ENCODE results near the gene NEURL1.

NEURL1 gene

GRCh38 chr10:103452506-103453230 is 40.8 kb upstream of the NEURL1 start:
- Histone ChIP-seq H3K23ac (ENCODE audit: low read length in 2 of 2) (peak overlapping the region in 1 of 2 experiments; percentile 56), H3K79me1 (replicated peaks; ENCODE audit: low read length, poor library complexity, severe bottlenecking) (peaks cover 7% of the 10 kb centered on the region), H3K9me3 (ENCODE audit: control insufficient read depth, low read length) (no peaks in the 10 kb centered on the region), H2BK12ac (ENCODE audit: low read length in 2 of 2) (peak overlapping the region in 1 of 2 experiments; percentile 50), H2AK5ac (ENCODE audit: low read length, severe bottlenecking) (no peak overlapping the region), H3K4ac (ENCODE audit: low read depth in 1 of 2, low read length in 2 of 2) (peak overlapping the region in 1 of 2 experiments; percentile 35), H2BK120ac (ENCODE audit: low read depth, low read length) (no peak overlapping the region), H3K27ac (ENCODE audit: low read length, poor library complexity, severe bottlenecking) (no peak overlapping the region), H3K9ac (ENCODE audit: low read length) (peak overlapping the region; percentile 95), H3K27me3 (ENCODE audit: control insufficient read depth in 1 of 2, insufficient read depth in 1 of 2, low read length in 2 of 2) (no peaks in the 10 kb centered on the region), H2BK5ac (ENCODE audit: low read depth, low read length, poor library complexity, severe bottlenecking) (no peak overlapping the region), H3K4me1 (ENCODE audit: control insufficient read depth, insufficient read depth, low read depth, low read length) (peaks cover 16% of the 10 kb centered on the region), H4K8ac (ENCODE audit: low read length) (peak overlapping the region; percentile 99), H2AFZ (ENCODE audit: low read depth, low read length) (peak overlapping the region; percentile 69), H3K4me2 (ENCODE audit: low read length, poor library complexity, severe bottlenecking) (peak overlapping the region; percentile 71), H3K4me3 (ENCODE audit: insufficient read depth in 1 of 2, low read depth in 1 of 2, low read length in 2 of 2) (peak overlapping the region; percentile 43 to 98), H3K36me3 (ENCODE audit: control insufficient read depth in 1 of 2, insufficient read depth in 2 of 2, low read depth in 1 of 2, low read length in 2 of 2) (peaks cover 15 to 23% of the 10 kb centered on the region in 2 experiments), H3K18ac (ENCODE audit: low read depth in 1 of 2, low read length in 2 of 2) (peak overlapping the region; percentile 67 to 85), H2BK15ac (ENCODE audit: low read depth, poor library complexity, severe bottlenecking) (peak overlapping the region; percentile 78), H4K91ac (ENCODE audit: low read length) (peak overlapping the region; percentile 94), H3K14ac (ENCODE audit: low read length in 2 of 2) (no peak overlapping the region)
- DNase-seq = no peak
- 25% methylated on average over 19 of the region's 27 CpGs for WGBS

- H3K79me1 ChIP-seq (replicated peaks; ENCODE audit: low read length, poor library complexity, severe bottlenecking) = peaks cover 7% of the 10 kb centered on the region
- peaks cover 13% of the 10 kb centered on the region for H3K4me1 ChIP-seq (ENCODE audit: control insufficient read depth, insufficient read depth, low read depth, low read length)
- H3K18ac ChIP-seq (ENCODE audit: low read depth in 1 of 2, low read length in 2 of 2) = no peak overlapping the region
- no peak for DNase-seq
- H2BK120ac ChIP-seq (ENCODE audit: low read depth, low read length) = no peak overlapping the region
- H3K9ac ChIP-seq (ENCODE audit: low read length) = no peak overlapping the region
- no peak overlapping the region for H2BK12ac ChIP-seq (ENCODE audit: low read length in 2 of 2)
- H4K91ac ChIP-seq (ENCODE audit: low read length) = no peak overlapping the region
- no peak overlapping the region for H2BK5ac ChIP-seq (ENCODE audit: low read depth, low read length, poor library complexity, severe bottlenecking)
- H2AK5ac ChIP-seq (ENCODE audit: low read length, severe bottlenecking) = no peak overlapping the region
- WGBS = 91% methylated on average over 4 of the region's 4 CpGs
- no peak overlapping the region for H3K4me3 ChIP-seq (ENCODE audit: insufficient read depth in 1 of 2, low read depth in 1 of 2, low read length in 2 of 2)
- H4K8ac ChIP-seq (ENCODE audit: low read length) = no peak overlapping the region
- no peak overlapping the region for H3K4ac ChIP-seq (ENCODE audit: low read depth in 1 of 2, low read length in 2 of 2)
- H3K4me2 ChIP-seq (ENCODE audit: low read length, poor library complexity, severe bottlenecking) = no peak overlapping the region
- H3K23ac ChIP-seq (ENCODE audit: low read length in 2 of 2) = no peak overlapping the region
- peaks cover 0 to 5% of the 10 kb centered on the region in 2 experiments for H3K27me3 ChIP-seq (ENCODE audit: control insufficient read depth in 1 of 2, insufficient read depth in 1 of 2, low read length in 2 of 2)
- H2AFZ ChIP-seq (ENCODE audit: low read depth, low read length) = no peak overlapping the region
- peaks cover 13 to 18% of the 10 kb centered on the region in 2 experiments for H3K36me3 ChIP-seq (ENCODE audit: control insufficient read depth in 1 of 2, insufficient read depth in 2 of 2, low read depth in 1 of 2, low read length in 2 of 2)
- H3K27ac ChIP-seq (ENCODE audit: low read length, poor library complexity, severe bottlenecking) = no peak overlapping the region
- no peaks in the 10 kb centered on the region for H3K9me3 ChIP-seq (ENCODE audit: control insufficient read depth, low read length)
- H3K14ac ChIP-seq (ENCODE audit: low read length in 2 of 2) = no peak overlapping the region
- H2BK15ac ChIP-seq (ENCODE audit: low read depth, poor library complexity, severe bottlenecking) = no peak overlapping the region
Measured at GRCh38 chr10:103454026-103454425, 39.5 kb upstream of the NEURL1 start.

GRCh38 chr10:103455235-103455634 is 38.3 kb upstream of the NEURL1 start:
- Histone ChIP-seq H4K91ac (ENCODE audit: low read length) (no peak overlapping the region), H3K27ac (ENCODE audit: low read length, poor library complexity, severe bottlenecking) (no peak overlapping the region), H2BK12ac (ENCODE audit: low read length in 2 of 2) (no peak overlapping the region), H2AFZ (ENCODE audit: low read depth, low read length) (no peak overlapping the region), H3K4ac (ENCODE audit: low read depth in 1 of 2, low read length in 2 of 2) (no peak overlapping the region), H3K27me3 (ENCODE audit: control insufficient read depth in 1 of 2, insufficient read depth in 1 of 2, low read length in 2 of 2) (peaks cover 0 to 10% of the 10 kb centered on the region in 2 experiments), H3K36me3 (ENCODE audit: control insufficient read depth in 1 of 2, insufficient read depth in 2 of 2, low read depth in 1 of 2, low read length in 2 of 2) (peaks cover 3 to 6% of the 10 kb centered on the region in 2 experiments), H2BK15ac (ENCODE audit: low read depth, poor library complexity, severe bottlenecking) (no peak overlapping the region), H3K4me3 (ENCODE audit: insufficient read depth in 1 of 2, low read depth in 1 of 2, low read length in 2 of 2) (no peak overlapping the region), H3K18ac (ENCODE audit: low read depth in 1 of 2, low read length in 2 of 2) (no peak overlapping the region), H3K23ac (ENCODE audit: low read length in 2 of 2) (no peak overlapping the region), H2BK120ac (ENCODE audit: low read depth, low read length) (no peak overlapping the region), H3K4me2 (ENCODE audit: low read length, poor library complexity, severe bottlenecking) (no peak overlapping the region), H3K14ac (ENCODE audit: low read length in 2 of 2) (no peak overlapping the region), H4K8ac (ENCODE audit: low read length) (no peak overlapping the region), H3K4me1 (ENCODE audit: control insufficient read depth, insufficient read depth, low read depth, low read length) (peaks cover 12% of the 10 kb centered on the region), H2AK5ac (ENCODE audit: low read length, severe bottlenecking) (no peak overlapping the region), H3K79me1 (replicated peaks; ENCODE audit: low read length, poor library complexity, severe bottlenecking) (no peaks in the 10 kb centered on the region), H2BK5ac (ENCODE audit: low read depth, low read length, poor library complexity, severe bottlenecking) (no peak overlapping the region), H3K9ac (ENCODE audit: low read length) (no peak overlapping the region), H3K9me3 (ENCODE audit: control insufficient read depth, low read length) (no peaks in the 10 kb centered on the region)
- DNase-seq = no peak
- WGBS = 92% methylated on average over 25 of the region's 25 CpGs

- Histone ChIP-seq H4K8ac (ENCODE audit: low read length) (no peak overlapping the region), H2BK12ac (ENCODE audit: low read length in 2 of 2) (no peak overlapping the region), H3K4me2 (ENCODE audit: low read length, poor library complexity, severe bottlenecking) (no peak overlapping the region), H3K4me3 (ENCODE audit: insufficient read depth in 1 of 2, low read depth in 1 of 2, low read length in 2 of 2) (no peak overlapping the region), H3K4me1 (ENCODE audit: control insufficient read depth, insufficient read depth, low read depth, low read length) (peaks cover 9% of the 10 kb centered on the region), H3K9ac (ENCODE audit: low read length) (no peak overlapping the region), H3K23ac (ENCODE audit: low read length in 2 of 2) (no peak overlapping the region), H2AFZ (ENCODE audit: low read depth, low read length) (no peak overlapping the region), H3K14ac (ENCODE audit: low read length in 2 of 2) (no peak overlapping the region), H2AK5ac (ENCODE audit: low read length, severe bottlenecking) (no peak overlapping the region), H3K36me3 (ENCODE audit: control insufficient read depth in 1 of 2, insufficient read depth in 2 of 2, low read depth in 1 of 2, low read length in 2 of 2) (no peaks in the 10 kb centered on the region), H3K4ac (ENCODE audit: low read depth in 1 of 2, low read length in 2 of 2) (no peak overlapping the region), H2BK5ac (ENCODE audit: low read depth, low read length, poor library complexity, severe bottlenecking) (no peak overlapping the region), H3K9me3 (ENCODE audit: control insufficient read depth, low read length) (no peaks in the 10 kb centered on the region), H3K79me1 (replicated peaks; ENCODE audit: low read length, poor library complexity, severe bottlenecking) (no peaks in the 10 kb centered on the region), H2BK15ac (ENCODE audit: low read depth, poor library complexity, severe bottlenecking) (no peak overlapping the region), H3K27ac (ENCODE audit: low read length, poor library complexity, severe bottlenecking) (no peak overlapping the region), H3K18ac (ENCODE audit: low read depth in 1 of 2, low read length in 2 of 2) (no peak overlapping the region), H4K91ac (ENCODE audit: low read length) (no peak overlapping the region), H3K27me3 (ENCODE audit: control insufficient read depth in 1 of 2, insufficient read depth in 1 of 2, low read length in 2 of 2) (peaks cover 0 to 14% of the 10 kb centered on the region in 2 experiments), H2BK120ac (ENCODE audit: low read depth, low read length) (no peak overlapping the region)
- DNase-seq = no peak
- WGBS = 94% methylated on average over 9 of the region's 9 CpGs
Measured at GRCh38 chr10:103456074-103456660, 37.3 kb upstream of the NEURL1 start.
